Activated CD4-positive, alpha-beta T cell treated with anti-CD3 and anti-CD28 coated beads, Interleukin-2, Interleukin-6, amounts not matched to agents 100 ng/mL and 50 ng/mL, durations not matched to agents 16 hours and 8 hours (primary cell): Measurements from ENCODE around the gene CCNI2.

ENCODE experiments used
- DNase-seq: peaks from one replicate; pipeline ENCODE4 v3.0.0-alpha.2; 2020

Gene CCNI2

GRCh38 chr5:132746954-132747615 lies at the start of gene CCNI2:
Gene CCNI2, plus strand, starts transcription at chr5:132747426. Its CDS starts 70 bp downstream, at chr5:132747496.
- peak; percentile 58 for DNase-seq

- no peak for DNase-seq
Measured at GRCh38 chr5:132704875-132705274, 42.4 kb upstream of the CCNI2 start.

GRCh38 chr5:132708645-132709044 lies 38.6 kb upstream of the CCNI2 start:
- DNase-seq: no peak

- DNase-seq: peak; percentile 76
Measured at GRCh38 chr5:132714456-132715307, 32.5 kb upstream of the CCNI2 start.

GRCh38 chr5:132718544-132719312 lies 28.5 kb upstream of the CCNI2 start:
- DNase-seq: no peak

GRCh38 chr5:132725745-132726144 lies 21.5 kb upstream of the CCNI2 start:
- DNase-seq: no peak

- DNase-seq: no peak
Measured at GRCh38 chr5:132729896-132730295, 17.3 kb upstream of the CCNI2 start.

GRCh38 chr5:132733499-132734148 lies 13.6 kb upstream of the CCNI2 start:
- DNase-seq: no peak

- DNase-seq: no peak
Measured at GRCh38 chr5:132734687-132735086, 12.5 kb upstream of the CCNI2 start.

- DNase-seq: peak; percentile 100
Measured at GRCh38 chr5:132736853-132737833, 10.1 kb upstream of the CCNI2 start, which contains the start of gene KIF3A. Gene KIF3A, minus strand, starts transcription at chr5:132737546. Its CDS starts 127 bp downstream, at chr5:132737419.

- DNase-seq: no peak
Measured at GRCh38 chr5:132737982-132738681, 9.1 kb upstream of the CCNI2 start.

GRCh38 chr5:132739232-132739631 lies 8.0 kb upstream of the CCNI2 start:
- DNase-seq: no peak

- DNase-seq: no peak
Measured at GRCh38 chr5:132742158-132742557, 5.1 kb upstream of the CCNI2 start.

- no peak for DNase-seq
Measured at GRCh38 chr5:132742626-132743025, 4.6 kb upstream of the CCNI2 start.

GRCh38 chr5:132744659-132745058 lies 2.6 kb upstream of the CCNI2 start:
- DNase-seq: no peak

- DNase-seq: no peak
Measured at GRCh38 chr5:132746592-132746953, 653 bp upstream of the CCNI2 start.

- peak; percentile 40 for DNase-seq
Measured at GRCh38 chr5:132747616-132748440, 602 bp downstream of the CCNI2 start.

- no peak for DNase-seq
Measured at GRCh38 chr5:132748522-132749000, 1.3 kb downstream of the CCNI2 start.

GRCh38 chr5:132749506-132749905 lies 2.3 kb downstream of the CCNI2 start:
- no peak for DNase-seq
